SK-N-SH (cell line): ENCODE results near the gene NCAPG. TPM values are rescaled to one million over a fixed set of nuclear protein-coding genes. Genes with fewer than 3 reads are reported as not detected.

ENCODE experiments used
- CTCF ChIA-PET: fragments of 300-600, 350-600 bp; formaldehyde crosslinking; extraction: SDS; loops from one replicate; lab custom pipeline; 2021; lab: Yijun Ruan, JAX
- POLR2A ChIA-PET: fragments of 350-600 bp; sonication (Branson Sonifier 250); formaldehyde crosslinking; extraction: SDS; loops from one replicate; lab custom pipeline; 2020; ENCODE audit warnings: antibody characterized with exemption, inconsistent platforms; lab: Yijun Ruan, JAX
- DNase-seq: peaks from one replicate; pipeline ENCODE4 v3.0.0; 2012
- H2AFZ ChIP-seq: fragments of 200-600 bp; sonication (generic); 2 replicates; pipeline ENCODE4 v1.8.1; 2016; ENCODE audit warnings: antibody characterized with exemption, mild to moderate bottlenecking, low read depth
- H3F3A ChIP-seq: fragments of 200-600 bp; sonication (generic); replicated peaks from 2 replicates; pipeline ENCODE3; 2016; ENCODE audit warnings: antibody characterized with exemption, mild to moderate bottlenecking; ENCODE audit not compliant: insufficient read depth
- H3K27ac ChIP-seq, 2 experiments: fragments of 200-500 bp in 1 of 2; fragments of 200-600 bp in 1 of 2; sonication (Bioruptor generic) in 1 of 2; sonication (generic), shearing (Covaris generic) in 1 of 2; 2 replicates each; pipeline versions ENCODE4 v1.5.1 to v1.6.1; 2014 to 2016; ENCODE audit warnings: low read depth in 2 of 2, inconsistent platforms in 1 of 2, low read length in 1 of 2, mild to moderate bottlenecking in 1 of 2, mixed read lengths in 1 of 2
- H3K27me3 ChIP-seq: fragments of 200-600 bp; sonication (generic), shearing (Covaris generic); 2 replicates; pipeline ENCODE4 v1.6.1; 2016; ENCODE audit warnings: mixed run types; ENCODE audit not compliant: insufficient read depth
- H3K36me3 ChIP-seq, 2 experiments: fragments of 200-500 bp in 1 of 2; fragments of 200-600 bp in 1 of 2; sonication (Bioruptor generic) in 1 of 2; sonication (generic) in 1 of 2; replicated peaks in 1 of 2; 2 replicates each; pipeline versions ENCODE3 to v1.5.1; 2014 to 2016; ENCODE audit warnings: low read length in 1 of 2, mild to moderate bottlenecking in 1 of 2; ENCODE audit not compliant: insufficient read depth in 2 of 2, control insufficient read depth in 1 of 2
- H3K4me1 ChIP-seq, 2 experiments: fragments of 200-500 bp in 1 of 2; fragments of 200-600 bp in 1 of 2; sonication (Bioruptor generic) in 1 of 2; sonication (generic), shearing (Covaris generic) in 1 of 2; 2 replicates each; pipeline versions ENCODE4 v1.5.1 to v1.6.1; 2014 to 2016; ENCODE audit warnings: low read depth in 1 of 2, low read length in 1 of 2, mixed run types in 1 of 2; ENCODE audit not compliant: insufficient read depth in 2 of 2, control insufficient read depth in 1 of 2
- H3K4me2 ChIP-seq: fragments of 200-600 bp; sonication (generic), shearing (Covaris generic); 2 replicates; pipeline ENCODE4 v1.6.1; 2017; ENCODE audit warnings: mixed run types
- H3K4me3 ChIP-seq, 2 experiments: fragments of 200-500 bp in 1 of 2; fragments of 200-600 bp in 1 of 2; sonication (Bioruptor generic) in 1 of 2; sonication (generic), shearing (Covaris generic) in 1 of 2; 2 replicates each; pipeline versions ENCODE4 v1.5.1 to v1.8.1; 2014 to 2016; ENCODE audit warnings: low read depth in 2 of 2, inconsistent platforms in 1 of 2, low read length in 1 of 2, mild to moderate bottlenecking in 1 of 2, mixed read lengths in 1 of 2, moderate library complexity in 1 of 2
- H3K79me2 ChIP-seq: fragments of 200-600 bp; sonication (generic); 2 replicates; pipeline ENCODE4 v1.8.1; 2017; ENCODE audit warnings: mild to moderate bottlenecking; ENCODE audit not compliant: insufficient read depth
- H3K9ac ChIP-seq: fragments of 200-600 bp; sonication (generic); 2 replicates; pipeline ENCODE4 v1.6.1; 2017; ENCODE audit warnings: mixed run types
- H3K9me2 ChIP-seq: fragments of 200-600 bp; sonication (generic); 2 replicates; pipeline ENCODE4 v1.6.1; 2017; ENCODE audit warnings: mixed run types
- H3K9me3 ChIP-seq: fragments of 200-600 bp; sonication (generic); 2 replicates; pipeline ENCODE4 v1.6.1; 2017; ENCODE audit warnings: mixed run types, mild to moderate bottlenecking, moderate library complexity
- H4K20me1 ChIP-seq: fragments of 200-600 bp; sonication (generic); 2 replicates; pipeline ENCODE4 v1.6.1; 2017; ENCODE audit warnings: mild to moderate bottlenecking, mixed run types; ENCODE audit not compliant: insufficient read depth
- EZH2phosphoT487 ChIP-seq: fragments of 200-600 bp; sonication (generic); IDR thresholded peaks from 2 replicates; pipeline ENCODE4 v1.6.1; 2017; ENCODE audit warnings: low read depth, mixed run types, mild to moderate bottlenecking, antibody characterized with exemption, moderate library complexity, borderline replicate concordance
- JUND ChIP-seq: IDR thresholded peaks from 2 replicates; pipeline ENCODE4 v1.4.0; 2012
- MAX ChIP-seq: IDR thresholded peaks from 2 replicates; pipeline ENCODE4 v1.4.0; 2012; ENCODE audit warnings: low read depth
- MEF2A ChIP-seq: IDR thresholded peaks from 2 replicates; pipeline ENCODE4 v1.4.0; 2012; ENCODE audit warnings: low read depth, borderline replicate concordance
- RAD21 ChIP-seq: IDR thresholded peaks from 2 replicates; pipeline ENCODE4 v1.6.1; 2012; ENCODE audit warnings: mild to moderate bottlenecking, low read length
- RXRA ChIP-seq: IDR thresholded peaks from 2 replicates; pipeline ENCODE4 v1.4.0; 2012; ENCODE audit warnings: low read depth, mild to moderate bottlenecking, borderline replicate concordance
- SIN3A ChIP-seq: IDR thresholded peaks from 2 replicates; pipeline ENCODE4 v1.6.1; 2012; ENCODE audit warnings: low read depth, mild to moderate bottlenecking, low read length, moderate library complexity, borderline replicate concordance
- TAF1 ChIP-seq: IDR thresholded peaks from 2 replicates; pipeline ENCODE4 v1.6.1; 2012; ENCODE audit warnings: low read depth, mild to moderate bottlenecking, low read length, moderate library complexity, borderline replicate concordance
- YY1 ChIP-seq: IDR thresholded peaks from 2 replicates; pipeline ENCODE4 v1.4.0; 2012; ENCODE audit warnings: low read depth, mild to moderate bottlenecking
- ZBTB33 ChIP-seq: IDR thresholded peaks from 2 replicates; pipeline ENCODE4 v1.4.0; 2012; ENCODE audit warnings: low read depth, borderline replicate concordance
- WGBS: methylation state at CpG from one replicate; pipeline ENCODE4 v1.1.6; 2017; ENCODE audit warnings: low lambda C conversion rate; 5-methylcytosine and 5-hydroxymethylcytosine counted together
- polyA plus RNA-seq, 3 experiments: library from polyadenylated mRNA; depleted of rRNA; stranded (reverse); fragments of >200 nt; gene quantifications; 2 replicates each; pipeline ENCODE4 v1.2.3, GENCODE V29; 2012

Gene NCAPG
- polyA plus RNA-seq, 1 of the 3 experiments (the other 2 are of a cell fraction) = 4.8 TPM

- 17% methylated on average over 1 of the region's 1 CpG for WGBS
- Histone ChIP-seq H3K79me2 (no peaks in the 10 kb centered on the region), H3K9me3 (no peaks in the 10 kb centered on the region), H3F3A (no peaks in the 10 kb centered on the region), H4K20me1 (no peaks in the 10 kb centered on the region), H3K9ac (no peak overlapping the region), H3K27ac (no peak overlapping the region), H3K4me2 (no peak overlapping the region), H3K9me2 (no peaks in the 10 kb centered on the region), H3K4me3 (no peak overlapping the region), H3K4me1 (no peaks in the 10 kb centered on the region; a peak in 1 of 4 replicates), H2AFZ (no peak overlapping the region), H3K27me3 (no peaks in the 10 kb centered on the region), H3K36me3 (no peaks in the 10 kb centered on the region)
- CTCF ChIA-PET = interaction anchor here (0.6 to 1.5 kb wide), 2 partner anchors 15 to 114 kb away, joined by 3 to 4 read pairs; no protein-coding TSS in a partner anchor
- POLR2A ChIA-PET = no interaction called here
- TF ChIP-seq EZH2phosphoT487 (no peak), JUND (no peak)
- DNase-seq = no peak
Measured at GRCh38 chr4:17761062-17761461, 49.7 kb upstream of the NCAPG start.

- H3K4me3 ChIP-seq = no peak overlapping the region
- H3K36me3 ChIP-seq = no peaks in the 10 kb centered on the region
- H2AFZ ChIP-seq = no peak overlapping the region
- no peaks in the 10 kb centered on the region; a peak in 1 of 4 replicates for H3K4me1 ChIP-seq
- no peaks in the 10 kb centered on the region for H3K79me2 ChIP-seq
- H3K27ac ChIP-seq = peak overlapping the region in 1 of 2 experiments; percentile 4; a peak in 1 of 4 replicates
- peak; percentile 20; the same call in 1 of the 2 replicates for TF ChIP-seq RAD21
- no peak for TF ChIP-seq JUND
- TF ChIP-seq TAF1 = no peak
- no peak for TF ChIP-seq MEF2A
- no peaks in the 10 kb centered on the region for H3K9me2 ChIP-seq
- H3K4me2 ChIP-seq = no peak overlapping the region
- no peak overlapping the region for H3K9ac ChIP-seq
- no peak for DNase-seq
- ChIA-PET CTCF (interaction anchor here (1.1 kb wide), 1 partner anchor 10 kb away, joined by 3 read pairs; no protein-coding TSS in a partner anchor), POLR2A (no interaction called here)
- 73% methylated on average over 1 of the region's 1 CpG for WGBS
- no peaks in the 10 kb centered on the region for H3K9me3 ChIP-seq
- no peaks in the 10 kb centered on the region for H3F3A ChIP-seq
- H3K27me3 ChIP-seq = no peaks in the 10 kb centered on the region
- H4K20me1 ChIP-seq = no peaks in the 10 kb centered on the region
Measured at GRCh38 chr4:17762726-17763125, 48.1 kb upstream of the NCAPG start.

- no peak overlapping the region for H3K9ac ChIP-seq
- TF ChIP-seq SIN3A = no peak
- TF ChIP-seq JUND = no peak
- TF ChIP-seq ZBTB33 = no peak
- no peak for TF ChIP-seq MAX
- TF ChIP-seq YY1 = no peak
- TF ChIP-seq RXRA = no peak
- peak overlapping the region in 1 of 2 experiments; percentile 31; a peak in 1 of 4 replicates for H3K27ac ChIP-seq
- H2AFZ ChIP-seq = no peak overlapping the region
- H3K9me3 ChIP-seq = no peaks in the 10 kb centered on the region
- H3K27me3 ChIP-seq = no peaks in the 10 kb centered on the region
- no peaks in the 10 kb centered on the region for H3K9me2 ChIP-seq
- CTCF ChIA-PET = no interaction called here
- 53% methylated on average over 3 of the region's 3 CpGs for WGBS
- POLR2A ChIA-PET = no interaction called here
- H3K4me2 ChIP-seq = no peak overlapping the region
- H3K79me2 ChIP-seq = no peaks in the 10 kb centered on the region
- peak; percentile 39 for DNase-seq
- no peak overlapping the region for H3K4me3 ChIP-seq
- no peaks in the 10 kb centered on the region for H3K36me3 ChIP-seq
- no peaks in the 10 kb centered on the region for H3F3A ChIP-seq
- H3K4me1 ChIP-seq = no peaks in the 10 kb centered on the region; a peak in 1 of 4 replicates
- no peaks in the 10 kb centered on the region for H4K20me1 ChIP-seq
Measured at GRCh38 chr4:17763416-17763815, 47.4 kb upstream of the NCAPG start.
